Stimulated activated CD4-positive, alpha-beta T cell treated with anti-CD3 and anti-CD28 coated beads, Interleukin-1b, Interleukin-23, amount 100 ng/mL, for 4 hours (primary cell): ENCODE data around the gene RNF34.
A peak's percentile ranks its signal among the peaks of the same experiment; 100 is the strongest.

Experiments
- DNase-seq, 2 donors: peaks; one replicate each; pipeline ENCODE4 v3.0.0-alpha.2; 2020; ENCODE audit warnings: low read depth in 2 of 2

The RNF34 gene

DNA sequence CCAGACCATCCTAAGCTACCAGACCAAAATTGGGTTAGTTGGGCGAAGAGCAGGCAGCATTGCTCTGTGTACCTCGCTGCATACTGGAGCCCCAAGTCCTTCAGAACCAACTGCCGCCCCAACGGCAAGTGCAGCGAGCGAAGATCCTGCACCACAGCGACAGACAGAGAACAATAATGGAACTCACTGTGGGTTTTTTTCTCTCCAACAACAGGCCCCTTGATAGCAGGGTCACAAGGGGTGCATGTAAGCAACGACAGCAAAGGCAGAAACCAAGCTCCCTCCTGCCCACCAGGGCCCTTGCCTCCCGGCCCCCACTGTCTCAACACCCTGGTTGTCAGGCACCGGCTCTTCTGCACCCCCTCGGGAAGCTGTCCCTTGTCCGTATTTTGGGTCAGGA, 39.0 kb downstream of the RNF34 start:
- DNase-seq, result no peak

DNA sequence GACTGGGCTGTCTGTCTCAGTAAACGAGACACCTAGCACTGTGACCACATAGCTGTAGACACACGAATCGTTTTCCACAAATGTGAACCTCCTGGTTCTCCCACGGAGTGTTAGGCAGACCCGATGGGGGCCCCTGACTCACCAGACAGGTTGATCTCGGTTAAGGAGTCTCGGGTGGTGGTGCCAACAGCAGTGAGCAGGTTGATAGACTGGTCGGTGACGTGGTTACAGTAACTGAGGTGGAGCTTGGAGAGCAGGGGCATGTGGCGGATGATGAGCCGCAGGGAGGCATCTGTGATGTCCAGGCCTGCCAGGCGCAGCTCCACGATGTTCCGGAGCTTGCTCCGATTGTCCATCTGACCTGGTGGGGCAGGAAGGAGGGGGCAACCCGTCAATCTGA, 39.8 kb downstream of the RNF34 start:
- DNase-seq, result no peak

DNA sequence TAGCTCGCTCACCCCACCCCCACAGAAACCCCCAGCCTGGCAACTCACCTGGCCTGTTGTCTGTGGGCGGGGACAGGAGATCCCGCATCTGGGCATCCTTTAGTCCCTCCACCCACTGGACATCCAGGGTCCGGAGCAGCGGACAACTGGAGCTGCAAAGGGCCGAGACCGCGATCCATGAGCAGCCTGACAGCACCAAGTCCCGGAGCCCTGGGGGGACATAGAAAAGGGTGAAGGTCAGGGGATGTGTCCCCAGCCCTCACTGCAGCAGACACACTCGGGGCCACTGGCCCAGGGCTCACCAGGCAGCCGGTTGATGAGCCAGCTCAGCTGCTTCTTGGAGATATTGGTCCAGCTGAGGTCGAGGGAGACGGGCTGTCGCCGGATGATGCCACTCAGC, 40.9 kb downstream of the RNF34 start:
- DNase-seq, result no peak

DNA sequence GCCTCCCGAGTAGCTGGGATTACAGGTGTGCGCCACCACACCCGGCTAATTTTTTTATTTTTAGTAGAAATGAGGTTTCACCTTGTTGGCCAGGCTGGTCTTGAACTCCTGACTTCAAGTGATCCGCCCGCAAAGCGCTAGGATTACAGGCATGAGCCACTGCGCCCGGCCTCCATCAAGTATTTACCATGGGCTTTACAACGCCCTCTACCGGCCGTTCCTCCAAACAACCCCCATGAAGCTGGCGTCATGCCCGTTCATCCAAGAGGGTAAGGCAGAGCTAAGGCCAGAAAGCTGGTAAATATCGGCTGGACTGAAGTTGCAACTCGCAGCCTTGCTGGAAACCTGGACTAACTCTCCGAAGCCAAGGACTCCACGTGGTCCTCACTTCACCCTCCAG, 41.6 kb downstream of the RNF34 start:
- no peak for DNase-seq

DNA sequence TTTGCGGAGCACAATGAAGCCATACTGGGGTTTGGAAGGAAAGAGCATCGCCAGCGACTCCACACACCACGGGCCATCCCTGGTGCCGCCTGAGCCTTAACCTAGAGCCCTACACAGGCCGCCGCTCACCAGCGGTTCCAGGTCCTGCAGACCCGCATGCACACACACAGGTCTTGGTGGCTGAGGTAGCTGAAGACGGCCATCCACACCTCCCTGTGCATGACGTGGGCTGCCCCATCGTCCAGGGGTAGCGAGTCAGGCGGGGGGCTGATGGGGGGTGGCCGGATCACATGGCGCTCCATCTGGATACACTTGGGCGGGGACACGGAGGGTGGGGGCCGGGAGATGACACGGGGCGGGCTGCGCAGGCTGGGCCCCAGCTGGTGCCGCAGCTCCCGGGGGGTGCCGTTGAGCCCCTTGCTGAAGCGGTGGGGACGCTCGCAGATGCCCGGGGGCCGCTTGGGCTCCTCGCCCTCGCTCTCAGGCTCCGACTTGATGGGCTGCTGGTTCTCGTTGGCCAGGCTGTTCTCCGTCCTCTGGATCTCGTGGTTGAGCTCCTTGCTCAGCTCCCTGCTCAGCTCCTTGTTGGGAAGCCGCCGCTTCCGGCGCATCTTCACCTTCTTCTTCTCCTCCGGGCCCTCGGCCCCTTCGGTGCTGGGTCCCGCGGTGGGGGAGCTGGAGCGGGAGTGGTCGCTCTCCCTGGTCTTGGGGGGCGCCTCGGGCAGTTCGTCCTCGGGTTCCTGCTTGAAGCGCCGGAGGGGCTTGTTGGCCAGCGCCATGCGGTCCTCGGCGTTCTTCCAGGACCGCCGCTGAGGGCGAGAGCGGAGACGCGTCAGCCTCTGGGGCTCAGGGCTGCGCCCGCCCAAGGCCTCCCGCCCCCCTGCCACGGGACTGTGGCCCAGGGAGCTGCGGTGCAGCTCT, 42.4 kb downstream of the RNF34 start:
- no peak for DNase-seq

DNA sequence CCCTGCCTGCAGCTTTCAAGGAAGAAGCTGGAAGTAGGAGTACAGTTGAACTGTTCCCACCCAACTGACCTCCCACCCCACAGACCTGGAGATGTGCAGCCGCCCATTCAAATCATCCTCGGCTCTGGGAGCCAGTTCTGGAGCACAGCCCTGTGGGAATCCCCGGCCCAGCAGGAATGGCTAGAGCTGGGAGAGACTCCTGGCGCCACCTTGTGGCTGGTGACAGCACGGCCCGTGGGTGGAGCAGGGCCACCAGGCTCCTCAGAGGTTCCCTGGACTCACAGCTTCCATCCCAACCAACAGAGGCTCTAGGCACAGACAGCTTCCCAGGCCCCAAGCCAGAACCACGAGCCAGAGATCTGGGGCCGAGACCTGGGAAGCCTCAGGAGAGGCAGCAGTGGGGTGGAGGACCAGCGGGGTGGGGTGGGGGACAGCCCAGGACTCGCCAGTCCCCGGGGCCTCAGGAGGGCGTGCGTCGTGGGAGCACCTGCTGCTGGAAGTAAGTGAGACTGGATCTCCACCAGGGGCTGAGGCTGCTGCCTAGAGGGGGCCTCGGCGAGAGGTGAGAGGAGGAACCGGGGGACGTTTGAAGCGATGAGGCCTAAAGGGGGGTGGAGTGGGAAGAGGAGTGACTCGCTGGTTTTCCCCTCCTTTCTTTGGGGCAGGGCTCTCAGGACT, 43.4 kb downstream of the RNF34 start:
- DNase-seq, result peak; percentile 54 to 68

DNA sequence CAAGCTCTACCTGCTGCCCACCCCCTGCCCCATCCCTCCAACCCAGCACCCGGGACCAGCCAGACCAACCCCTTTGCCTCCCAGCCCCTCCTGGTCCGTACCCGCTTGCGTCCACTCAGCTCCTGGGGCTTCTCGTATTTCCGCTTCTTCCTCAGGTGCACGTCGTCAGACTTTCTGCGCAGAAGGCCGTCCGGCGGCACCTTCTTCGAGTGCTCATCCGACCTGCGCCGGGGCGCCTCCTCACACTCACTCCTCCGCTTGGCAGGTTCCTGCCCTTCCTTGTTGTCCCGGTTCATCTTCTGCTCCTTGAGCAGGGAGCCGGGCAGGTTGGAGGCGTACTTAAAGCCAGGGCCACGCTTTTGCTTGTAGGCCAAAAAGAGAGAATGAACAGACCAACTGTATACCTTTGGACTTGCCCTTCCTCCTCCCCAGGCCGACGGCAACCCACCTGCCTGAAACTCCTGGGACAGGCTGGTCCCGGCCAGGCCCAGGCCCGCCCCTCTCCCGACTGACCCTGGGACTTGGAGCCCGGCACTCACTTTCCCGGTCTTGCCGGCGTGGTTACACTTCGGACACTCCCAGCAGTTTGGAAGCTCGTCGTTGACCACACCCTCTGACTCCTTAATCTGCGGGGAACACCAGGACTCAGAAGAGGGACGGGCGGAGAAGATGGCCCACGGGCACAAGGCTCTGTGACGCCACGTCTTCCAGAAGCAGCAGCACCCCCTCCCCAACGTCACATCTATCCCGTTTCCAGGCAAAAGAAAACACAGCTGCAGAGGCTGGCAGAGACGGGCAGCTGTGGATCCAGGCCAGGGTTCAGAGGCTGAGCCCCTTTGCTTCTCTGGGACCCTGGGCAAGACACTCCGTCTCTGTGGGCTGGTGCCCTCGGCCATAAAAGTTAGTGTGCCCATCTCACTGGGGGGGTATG, 44.3 kb downstream of the RNF34 start:
- no peak for DNase-seq

DNA sequence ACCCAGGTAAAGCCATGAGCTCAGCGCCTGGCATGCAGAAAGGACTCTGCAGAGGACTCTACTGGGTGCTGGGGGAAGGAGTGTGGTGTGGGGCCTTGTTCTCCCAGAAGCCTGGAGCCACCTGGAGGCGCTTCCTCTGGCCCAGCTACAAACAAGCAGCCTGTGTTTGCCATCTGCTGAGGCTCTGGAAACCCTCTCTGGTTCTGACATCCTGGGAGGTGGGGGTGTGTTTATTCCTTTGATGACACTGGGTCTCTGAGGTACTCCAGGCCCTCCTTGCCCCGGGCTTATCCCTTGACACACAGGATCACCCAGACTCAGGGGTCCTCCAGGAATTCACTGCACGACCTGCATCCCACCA, 44.9 kb downstream of the RNF34 start:
- DNase-seq, result no peak

DNA sequence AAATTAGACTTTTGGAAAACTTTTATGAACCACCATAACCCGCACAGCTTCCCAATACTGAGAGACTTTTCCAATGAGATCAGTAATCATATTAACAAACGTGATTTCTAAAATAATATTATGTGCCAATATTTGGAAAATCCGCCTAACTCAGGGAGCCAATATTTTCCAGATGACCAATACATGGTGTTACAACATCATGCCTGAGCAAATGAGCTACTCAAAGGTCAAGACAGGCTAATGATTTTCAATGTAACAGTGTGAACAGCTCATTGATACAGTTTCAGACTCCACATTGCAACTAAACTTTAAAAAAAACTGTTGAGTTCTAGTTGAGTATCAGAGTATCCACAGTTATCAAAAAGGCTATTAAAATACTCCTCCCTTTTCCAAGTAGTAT, 46.8 kb downstream of the RNF34 start:
- DNase-seq, result no peak

DNA sequence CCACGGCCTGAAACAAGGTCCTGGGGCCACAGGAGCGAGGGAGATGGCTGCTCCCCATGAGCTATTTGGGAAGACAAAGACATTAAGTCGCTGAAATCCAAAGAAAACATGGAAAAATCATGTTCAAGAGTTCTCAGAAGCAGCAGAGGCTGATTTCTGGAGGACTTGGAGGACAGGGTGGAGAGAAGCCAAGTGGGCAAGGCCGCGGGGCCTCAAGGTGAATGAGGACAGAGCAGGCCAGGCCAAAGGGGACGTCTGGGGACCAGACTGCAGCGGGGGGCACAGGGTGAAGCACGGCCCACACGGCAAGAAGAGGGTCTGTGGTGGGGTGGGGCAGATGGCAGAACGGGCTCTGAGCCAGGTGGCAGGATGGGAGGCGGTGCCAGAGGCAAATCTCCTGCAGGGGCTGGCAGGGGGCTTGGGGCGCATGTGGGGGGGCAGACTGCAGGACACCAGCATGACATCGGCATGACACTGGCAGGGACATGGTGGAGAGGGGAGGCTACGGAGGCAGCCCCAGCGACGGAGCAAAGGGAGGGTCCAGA, 48.9 kb downstream of the RNF34 start:
- no peak for DNase-seq

DNA sequence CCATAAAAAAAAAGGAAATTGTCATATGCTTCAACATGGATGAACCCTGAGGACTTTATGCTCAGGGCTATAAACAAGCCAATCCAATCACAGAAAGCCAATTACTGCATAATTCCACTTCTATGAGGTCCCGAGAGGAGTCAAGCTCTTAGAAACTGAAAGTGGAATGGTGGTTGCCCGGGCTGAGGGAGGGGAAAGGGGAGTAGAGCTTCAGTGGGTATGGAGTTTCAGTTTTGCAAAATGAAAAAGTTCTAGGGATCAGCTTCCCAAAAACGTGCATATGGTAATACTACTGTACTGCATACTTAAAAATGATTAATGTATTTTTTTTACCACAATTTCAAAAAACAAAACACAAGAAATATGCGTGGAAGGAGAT, 52.0 kb downstream of the RNF34 start:
- no peak for DNase-seq

DNA sequence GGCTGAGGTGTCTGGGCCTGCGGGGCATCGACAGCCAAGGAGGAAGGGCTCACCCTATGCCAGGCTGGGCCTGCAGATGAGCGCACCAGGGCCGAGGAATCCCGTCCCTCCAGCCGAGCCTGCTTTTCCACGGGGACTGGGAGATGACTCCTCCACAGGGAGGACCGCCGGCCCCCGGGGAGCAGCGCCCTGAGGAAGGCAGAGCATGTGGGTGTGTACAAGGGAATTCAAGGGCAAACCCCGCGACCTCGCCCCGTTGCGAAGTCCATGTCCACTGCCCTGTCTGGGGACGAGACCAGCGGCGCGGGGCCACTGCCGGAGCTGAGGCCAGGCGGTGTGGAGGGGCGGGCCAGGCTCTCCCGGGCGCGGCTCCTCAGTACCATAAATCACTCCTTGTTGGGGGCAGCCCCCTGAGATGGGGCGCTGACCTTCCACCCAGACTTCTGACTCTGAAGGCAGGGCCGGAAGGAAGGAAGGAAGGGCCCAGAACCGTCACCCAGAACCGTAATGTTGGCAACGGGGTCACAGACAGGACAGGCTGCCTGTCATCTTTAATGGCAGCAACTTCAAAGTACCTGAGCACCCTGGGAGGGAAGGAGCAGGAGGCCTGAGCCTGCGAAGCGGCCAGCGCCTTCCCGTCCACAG, 52.5 kb downstream of the RNF34 start:
- DNase-seq, result no peak

DNA sequence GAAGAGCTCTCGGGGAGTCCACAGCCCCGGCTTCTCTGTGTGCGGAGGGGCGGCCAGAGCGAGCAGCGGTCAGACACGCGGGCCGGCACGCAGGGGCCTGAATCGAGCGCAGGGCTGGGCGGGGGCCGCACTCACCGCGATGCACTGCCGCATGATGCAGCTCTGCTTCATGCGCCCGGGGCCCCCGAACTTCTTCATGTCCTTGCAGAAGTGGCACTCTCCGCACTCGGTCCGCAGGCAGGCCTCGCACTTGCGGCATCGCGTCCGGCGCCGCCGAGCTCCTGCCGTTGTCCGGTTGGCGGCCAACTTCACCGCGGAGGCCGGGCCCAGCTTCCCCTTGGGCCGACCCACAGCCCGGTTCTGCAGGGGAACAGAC, 53.1 kb downstream of the RNF34 start:
- no peak for DNase-seq

DNA sequence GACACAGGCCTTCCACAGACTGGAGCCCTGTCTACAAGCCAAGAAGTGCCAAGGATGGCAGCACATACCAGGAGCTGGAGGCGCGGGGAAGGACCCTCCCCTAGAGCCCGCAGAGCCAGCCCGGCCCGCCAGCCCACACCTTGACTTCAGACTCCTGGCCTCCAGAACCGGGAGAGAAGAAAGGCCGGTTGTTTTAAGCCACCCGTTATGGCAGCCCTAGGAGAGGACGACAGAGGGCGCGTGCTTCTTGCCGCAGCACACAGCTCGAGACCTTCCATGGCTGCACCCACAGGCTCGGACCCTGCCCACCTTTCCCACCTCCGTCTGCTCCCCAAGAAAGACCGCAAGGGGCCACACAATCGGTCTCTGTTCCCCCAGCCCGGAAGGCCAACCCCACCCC, 53.7 kb downstream of the RNF34 start:
- no peak for DNase-seq

DNA sequence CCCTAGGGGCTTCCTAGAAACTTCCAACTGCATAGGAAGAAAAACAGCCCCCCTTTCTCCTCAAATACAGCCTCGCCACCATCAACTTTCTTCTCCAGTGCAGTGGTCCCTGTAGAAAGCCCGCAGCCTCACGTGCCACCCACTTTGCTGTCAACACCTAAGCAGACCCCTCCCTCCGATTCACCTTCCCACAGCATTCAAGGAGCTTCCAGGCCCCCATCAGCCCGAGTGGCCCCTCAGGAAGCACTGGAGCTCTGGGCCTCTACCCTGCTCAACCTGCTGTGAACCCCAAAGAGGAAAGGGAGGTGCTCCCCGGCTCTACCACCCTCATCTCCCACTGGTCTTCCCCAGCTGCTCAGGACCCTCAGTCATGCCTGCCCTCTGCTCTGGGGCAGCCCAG, 55.0 kb downstream of the RNF34 start:
- no peak for DNase-seq

DNA sequence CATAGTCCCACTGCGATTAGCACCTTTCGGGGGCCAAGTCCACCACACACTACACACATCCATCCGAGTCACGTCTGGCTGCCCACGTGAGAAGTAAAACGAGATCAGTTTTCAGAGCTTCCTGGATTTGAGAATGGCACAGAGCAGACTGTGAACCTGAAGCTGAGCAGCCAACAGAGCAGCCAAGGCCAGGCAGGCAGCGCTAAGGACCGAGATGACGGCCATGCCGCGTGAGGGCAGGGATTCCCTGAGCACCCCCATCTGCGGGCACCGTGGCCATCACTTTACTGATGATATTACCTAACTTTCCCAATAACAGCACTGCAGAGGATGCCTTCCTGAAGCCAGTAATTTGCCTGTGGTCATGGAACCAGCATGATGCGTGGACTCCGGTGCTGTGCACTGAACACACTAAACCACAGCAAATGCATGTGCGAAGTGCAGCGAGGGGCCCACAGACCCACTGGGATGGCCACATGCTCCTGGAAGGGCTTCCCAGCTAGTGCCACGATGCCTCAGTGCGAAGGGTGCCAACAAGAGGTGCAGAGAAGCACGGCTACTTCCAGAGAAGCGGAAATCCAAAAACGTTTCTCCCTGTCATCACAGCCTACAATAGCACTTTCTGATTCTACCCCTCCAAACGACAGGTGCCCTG, 56.0 kb downstream of the RNF34 start:
- DNase-seq, result no peak

DNA sequence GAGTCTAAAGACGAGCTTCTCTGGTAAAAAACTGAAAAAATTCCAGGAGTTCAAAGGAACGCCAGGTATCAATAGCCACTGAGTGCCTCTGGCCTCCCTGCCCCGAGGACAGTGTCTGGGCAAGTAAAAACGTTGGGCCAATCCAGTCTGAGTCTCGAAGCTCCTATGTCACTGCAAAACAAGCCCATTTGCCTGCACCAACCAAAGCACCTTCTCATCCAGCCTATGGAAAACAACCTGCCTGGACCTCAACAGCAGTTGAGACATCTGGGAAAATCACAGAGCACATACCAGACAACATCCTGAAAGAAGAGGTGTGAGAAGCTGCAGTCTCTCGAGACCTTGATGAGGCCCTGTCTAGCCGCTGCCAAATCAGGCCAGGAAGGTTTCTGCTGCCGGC, 56.6 kb downstream of the RNF34 start:
- no peak for DNase-seq

DNA sequence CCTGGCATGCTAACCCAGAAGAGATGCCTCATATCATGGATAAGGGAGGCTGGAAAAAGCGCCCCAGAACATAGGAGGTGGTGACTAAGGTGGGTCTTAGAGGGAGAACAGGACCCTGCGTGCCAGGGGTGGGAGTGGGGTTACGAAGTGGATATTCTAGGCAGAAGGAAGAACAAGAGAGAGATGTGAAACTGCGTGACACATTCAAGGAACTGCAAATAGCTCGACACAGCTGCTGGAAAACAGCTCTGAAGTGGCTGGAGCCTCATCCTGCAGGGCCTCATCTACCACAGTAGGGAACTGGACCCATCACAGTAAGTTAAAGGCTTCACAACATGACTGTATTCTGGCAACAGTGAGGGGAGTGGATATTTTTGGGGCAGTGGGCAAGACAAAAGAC, 61.1 kb downstream of the RNF34 start:
- no peak for DNase-seq

DNA sequence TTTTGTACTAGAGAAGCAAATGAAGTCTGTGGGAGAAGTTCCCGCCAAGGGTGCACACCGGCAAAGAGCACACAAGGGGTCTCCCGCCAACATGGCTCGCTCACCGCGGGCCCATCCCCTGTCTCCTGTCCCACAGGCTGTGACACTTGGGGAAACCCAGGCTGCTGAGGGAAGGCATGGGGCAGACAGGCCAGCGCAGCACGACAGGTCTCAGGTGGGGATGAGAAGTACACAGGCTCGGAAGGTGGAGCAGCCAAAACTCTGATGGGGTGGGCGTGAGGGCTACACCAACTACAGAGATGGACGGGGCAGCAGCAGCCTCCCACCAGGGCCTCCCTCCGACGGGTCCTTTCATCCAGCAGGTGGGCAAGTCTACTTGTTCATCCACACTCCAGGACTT, 64.4 kb downstream of the RNF34 start:
- DNase-seq, result no peak

DNA sequence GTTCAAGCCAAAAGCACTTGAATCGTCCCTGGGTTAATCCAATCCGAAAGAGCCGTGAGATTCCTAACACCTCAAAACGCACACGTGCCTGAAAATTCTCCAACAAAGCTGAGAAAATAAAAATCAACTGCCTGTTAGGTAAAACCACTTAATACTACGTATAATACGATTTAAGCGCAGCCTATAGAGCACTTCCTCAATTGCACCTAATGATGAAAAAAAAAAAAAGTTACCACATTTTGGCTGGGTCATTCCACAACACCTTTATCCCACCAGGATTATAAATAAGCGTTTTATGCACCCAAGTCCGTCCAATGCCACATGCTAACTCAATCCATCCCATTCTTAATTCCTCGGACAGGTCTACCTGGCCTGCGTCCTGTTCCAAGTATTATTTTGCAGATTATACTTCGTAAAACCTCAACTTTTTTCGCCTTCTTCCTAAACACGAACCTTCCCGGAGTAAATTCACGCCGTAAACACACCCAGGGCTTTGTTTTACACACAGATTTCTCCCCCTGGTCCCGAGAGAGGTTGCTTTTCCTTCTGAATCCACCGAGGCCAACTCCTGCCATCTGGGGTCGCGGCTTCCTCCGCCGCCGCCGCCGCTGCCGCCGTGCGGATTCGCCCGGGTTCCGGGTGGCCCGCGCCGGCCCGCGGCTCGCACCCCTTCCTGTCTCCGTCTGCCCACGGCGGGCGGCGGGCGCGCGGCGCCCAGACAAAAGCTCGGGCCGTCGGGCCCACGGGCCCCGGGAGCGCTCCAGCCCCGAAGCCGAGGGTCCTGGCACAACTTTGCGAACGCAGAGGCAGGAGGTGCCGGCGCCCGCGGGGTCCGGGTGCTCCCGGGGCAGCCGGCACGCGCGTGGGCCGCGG, 66.2 kb downstream of the RNF34 start:
- DNase-seq, result peak; percentile 20 to 41
